ENCODE results near the gene RAB31. TPM values are rescaled to one million over a fixed set of nuclear protein-coding genes. Genes with fewer than 3 reads are reported as not detected.

RAB31 gene
- total RNA-seq, 3 donors from 2014 or later, result 22.4 to 110 (median 32.4) TPM

DNA sequence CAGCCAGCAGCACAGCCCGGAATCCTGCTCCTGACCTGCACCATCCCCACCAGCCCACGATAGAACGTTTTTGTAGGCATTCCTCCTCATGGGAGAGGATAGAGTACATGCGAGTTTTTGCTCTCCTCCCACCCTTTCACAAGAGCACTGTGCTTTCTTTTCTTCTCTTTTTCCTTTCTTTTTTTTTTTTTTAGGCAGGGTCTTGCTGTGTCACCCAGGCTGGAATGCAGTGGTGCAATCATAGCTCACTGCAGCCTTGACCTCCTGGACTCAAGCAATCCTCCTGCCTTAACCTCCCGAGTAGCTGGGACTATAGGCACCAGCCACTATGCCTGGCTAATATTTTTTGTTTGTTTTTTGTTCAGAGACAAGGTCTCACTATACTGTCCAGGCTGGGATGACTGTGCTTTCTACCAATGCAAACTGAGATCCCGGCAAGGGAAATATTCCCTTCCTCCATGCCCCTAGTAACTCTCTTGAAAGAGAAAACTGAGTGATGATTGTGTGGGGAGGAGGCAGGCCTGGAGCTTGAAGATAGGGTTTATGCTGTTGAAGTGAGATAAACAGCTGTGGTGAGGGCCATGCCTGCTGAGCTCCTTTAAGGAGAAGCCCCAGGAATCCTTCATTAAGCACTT lies 95.1 kb downstream of the RAB31 start:
- H3K27ac ChIP-seq, result peak overlapping the region; percentile 68 to 87
- H3K27me3 ChIP-seq, result no peaks in the 10 kb centered on the region
- peaks cover 0 to 3% of the 10 kb centered on the region in 2 donors for H3K4me1 ChIP-seq
- no peaks in the 10 kb centered on the region for H3K36me3 ChIP-seq
- DNase-seq (ENCODE audit: low spot score in 2 of 2), result no peak
- H3K4me3 ChIP-seq, result no peak overlapping the region
- TF ChIP-seq, protein P1, sequence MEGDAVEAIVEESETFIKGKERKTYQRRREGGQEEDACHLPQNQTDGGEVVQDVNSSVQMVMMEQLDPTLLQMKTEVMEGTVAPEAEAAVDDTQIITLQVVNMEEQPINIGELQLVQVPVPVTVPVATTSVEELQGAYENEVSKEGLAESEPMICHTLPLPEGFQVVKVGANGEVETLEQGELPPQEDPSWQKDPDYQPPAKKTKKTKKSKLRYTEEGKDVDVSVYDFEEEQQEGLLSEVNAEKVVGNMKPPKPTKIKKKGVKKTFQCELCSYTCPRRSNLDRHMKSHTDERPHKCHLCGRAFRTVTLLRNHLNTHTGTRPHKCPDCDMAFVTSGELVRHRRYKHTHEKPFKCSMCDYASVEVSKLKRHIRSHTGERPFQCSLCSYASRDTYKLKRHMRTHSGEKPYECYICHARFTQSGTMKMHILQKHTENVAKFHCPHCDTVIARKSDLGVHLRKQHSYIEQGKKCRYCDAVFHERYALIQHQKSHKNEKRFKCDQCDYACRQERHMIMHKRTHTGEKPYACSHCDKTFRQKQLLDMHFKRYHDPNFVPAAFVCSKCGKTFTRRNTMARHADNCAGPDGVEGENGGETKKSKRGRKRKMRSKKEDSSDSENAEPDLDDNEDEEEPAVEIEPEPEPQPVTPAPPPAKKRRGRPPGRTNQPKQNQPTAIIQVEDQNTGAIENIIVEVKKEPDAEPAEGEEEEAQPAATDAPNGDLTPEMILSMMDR (IDR thresholded peaks at IDR 0.05), result no peak
- no peak for TF ChIP-seq POLR2A (IDR thresholded peaks at IDR 0.05)
- intact Hi-C loops (cut with DNase I; ENCODE audit: low total_unique reads), result no loop called here
- no peaks in the 10 kb centered on the region for H3K9me3 ChIP-seq

DNA sequence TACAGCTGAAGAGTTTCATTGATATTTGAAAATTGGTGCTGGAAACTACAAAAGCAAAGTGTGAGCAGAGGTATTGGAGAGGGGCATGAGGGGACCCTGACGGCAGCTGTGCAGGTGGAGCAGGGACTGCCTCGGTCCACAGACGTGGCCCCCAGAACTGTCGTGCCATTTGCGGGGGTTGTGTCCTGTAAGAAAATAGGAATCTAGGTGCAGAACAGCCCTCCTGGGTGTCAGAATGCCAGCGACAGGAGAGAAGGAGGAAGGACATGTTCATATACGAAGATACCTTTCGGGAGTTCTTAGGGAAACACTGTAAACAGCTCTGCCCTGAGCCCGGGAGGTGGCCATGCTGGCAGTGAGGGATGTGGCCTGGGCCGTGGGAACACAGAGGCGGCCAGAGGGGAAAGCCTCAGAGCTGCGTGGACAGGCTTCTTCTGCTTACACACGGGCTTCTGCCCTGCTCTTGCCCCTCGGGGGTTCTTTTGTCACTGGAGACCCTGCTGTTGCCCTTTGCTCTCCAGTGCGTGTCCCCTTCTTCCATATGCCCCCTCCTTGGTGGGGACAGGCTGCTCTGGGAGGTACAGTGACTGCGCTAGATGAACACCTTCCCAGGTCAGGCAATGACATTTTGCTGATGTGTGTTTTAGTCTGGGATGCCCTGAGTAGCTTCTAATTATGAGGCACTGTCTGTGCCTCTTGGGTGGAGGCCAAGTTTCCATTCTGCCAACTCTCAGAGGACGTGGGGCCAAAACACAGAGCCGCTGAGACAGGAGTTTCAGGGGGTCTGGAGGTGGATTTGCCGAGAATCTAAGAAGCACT lies 95.8 kb downstream of the RAB31 start:
- intact Hi-C loops (cut with DNase I; ENCODE audit: low total_unique reads), result no loop called here
- H3K4me1 ChIP-seq, result peaks cover 0 to 3% of the 10 kb centered on the region in 2 donors
- DNase-seq (ENCODE audit: low spot score in 2 of 2), result peak in 1 of 2 donors; percentile 47

DNA sequence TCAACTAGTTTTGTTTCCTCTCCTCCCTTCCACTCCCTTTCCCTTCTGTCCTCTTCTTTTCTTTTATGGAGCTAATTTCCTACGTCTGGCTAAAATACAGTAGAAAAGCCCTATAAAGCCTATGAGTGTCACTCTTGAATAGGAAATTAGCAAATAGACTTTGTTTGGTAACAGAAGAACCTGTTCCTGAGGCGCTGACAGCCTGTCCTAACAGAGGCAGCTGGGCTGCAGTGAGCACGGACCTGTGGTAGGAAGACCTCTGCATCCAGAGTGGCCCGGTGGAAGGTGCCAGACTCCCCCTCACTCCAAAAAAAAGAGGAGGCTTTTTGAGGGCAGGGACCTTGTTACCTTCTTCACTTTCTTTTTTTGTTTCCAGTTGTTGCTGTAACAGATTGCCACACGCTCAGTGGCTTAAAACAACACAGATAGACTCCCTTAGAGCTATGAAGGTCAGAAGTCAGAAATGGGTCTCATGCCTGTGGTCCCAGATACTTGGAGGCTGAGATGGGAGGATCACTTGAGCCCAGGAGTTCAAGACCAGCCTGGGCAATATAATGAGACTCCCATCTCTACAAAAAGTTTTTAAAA lies 96.5 kb downstream of the RAB31 start:
- Histone ChIP-seq H3K4me3 (peak overlapping the region in 2 of 3 donors; percentile 15 to 43), H3K36me3 (no peaks in the 10 kb centered on the region), H3K4me1 (peaks cover 0 to 3% of the 10 kb centered on the region in 2 donors), H3K27ac (peak overlapping the region; percentile 68 to 87), H3K27me3 (no peaks in the 10 kb centered on the region), H3K9me3 (no peaks in the 10 kb centered on the region)
- DNase-seq (ENCODE audit: low spot score in 2 of 2), result no peak
- intact Hi-C loops (cut with DNase I; ENCODE audit: low total_unique reads), result no loop called here
- no peak for TF ChIP-seq POLR2A (IDR thresholded peaks at IDR 0.05)
- TF ChIP-seq, protein P1 (IDR thresholded peaks at IDR 0.05), result no peak

More for the DNA sequence above, 95.8 kb downstream of the RAB31 start:
- no peaks in the 10 kb centered on the region for H3K9me3 ChIP-seq
- H3K27ac ChIP-seq, result peak overlapping the region; percentile 68 to 87
- peak overlapping the region in 2 of 3 donors; percentile 15 to 43 for H3K4me3 ChIP-seq
- TF ChIP-seq POLR2AphosphoS5 (IDR thresholded peaks at IDR 0.05) (no peak), POLR2A (IDR thresholded peaks at IDR 0.05) (no peak)
- TF ChIP-seq, protein P1 (IDR thresholded peaks at IDR 0.05), result no peak
- H3K36me3 ChIP-seq, result no peaks in the 10 kb centered on the region
- H3K27me3 ChIP-seq, result no peaks in the 10 kb centered on the region

DNA sequence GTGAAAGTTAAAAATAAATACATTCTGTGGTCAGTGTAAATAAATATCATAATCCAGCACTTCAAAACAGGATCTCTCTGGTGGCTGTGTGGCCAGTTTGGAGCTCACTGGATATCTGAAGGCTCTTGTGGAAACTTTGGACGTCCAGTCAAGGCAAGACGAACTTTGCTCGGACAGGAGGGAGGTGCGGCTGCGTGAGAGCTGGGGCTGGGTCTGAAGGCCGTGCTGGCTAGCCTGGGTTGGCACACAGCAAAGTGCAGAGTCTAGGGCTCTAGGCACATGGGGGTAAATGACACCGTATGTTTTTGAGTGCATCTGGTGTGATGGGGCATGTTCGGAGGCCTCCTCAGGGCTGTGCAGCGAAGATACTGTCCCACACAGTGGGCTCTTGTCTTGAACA lies 98.8 kb downstream of the RAB31 start:
- intact Hi-C loops (cut with DNase I; ENCODE audit: low total_unique reads), result no loop called here
- no peak overlapping the region for H3K4me3 ChIP-seq
- no peaks in the 10 kb centered on the region for H3K9me3 ChIP-seq
- TF ChIP-seq POLR2A (IDR thresholded peaks at IDR 0.05) (no peak), POLR2AphosphoS5 (IDR thresholded peaks at IDR 0.05) (no peak)
- TF ChIP-seq, protein P1 (IDR thresholded peaks at IDR 0.05), result no peak
- DNase-seq (ENCODE audit: low spot score in 2 of 2), result no peak
- H3K27me3 ChIP-seq, result no peaks in the 10 kb centered on the region
- no peaks in the 10 kb centered on the region for H3K36me3 ChIP-seq
- peaks cover 0 to 3% of the 10 kb centered on the region in 2 donors for H3K4me1 ChIP-seq
- peak overlapping the region in 1 of 2 donors; percentile 14 for H3K27ac ChIP-seq

Measured in breast epithelium (tissue), 4 donors.